Stimulated activated CD8-positive, alpha-beta memory T cell treated with anti-CD3 and anti-CD28 coated beads, Interleukin-15, amount 100 ng/mL, for 1 hour (primary cell): ENCODE results near the gene GALNT2.

Experiments used
- DNase-seq: peaks from one replicate; pipeline ENCODE4 v3.0.0-alpha.2; 2020; ENCODE audit warnings: low read depth

The GALNT2 gene

DNA sequence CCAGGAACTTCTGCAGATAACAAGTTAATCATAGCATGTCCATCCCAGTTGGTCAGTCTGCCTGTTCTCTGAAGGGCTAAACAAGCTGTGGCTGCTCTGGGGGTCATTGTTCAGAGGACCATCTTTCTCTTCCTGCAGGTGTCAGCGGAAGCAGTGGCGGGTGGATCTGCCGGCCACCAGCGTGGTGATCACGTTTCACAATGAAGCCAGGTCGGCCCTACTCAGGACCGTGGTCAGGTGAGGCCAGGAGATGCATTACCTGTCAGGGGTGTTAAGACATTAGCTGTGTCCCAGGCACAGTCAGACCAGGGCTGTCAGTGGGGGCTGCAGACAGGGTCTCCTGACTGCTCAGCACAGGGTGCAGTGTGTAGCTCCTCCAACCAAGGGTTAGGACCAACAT, 168.8 kb downstream of the GALNT2 start:
- DNase-seq: no peak

DNA sequence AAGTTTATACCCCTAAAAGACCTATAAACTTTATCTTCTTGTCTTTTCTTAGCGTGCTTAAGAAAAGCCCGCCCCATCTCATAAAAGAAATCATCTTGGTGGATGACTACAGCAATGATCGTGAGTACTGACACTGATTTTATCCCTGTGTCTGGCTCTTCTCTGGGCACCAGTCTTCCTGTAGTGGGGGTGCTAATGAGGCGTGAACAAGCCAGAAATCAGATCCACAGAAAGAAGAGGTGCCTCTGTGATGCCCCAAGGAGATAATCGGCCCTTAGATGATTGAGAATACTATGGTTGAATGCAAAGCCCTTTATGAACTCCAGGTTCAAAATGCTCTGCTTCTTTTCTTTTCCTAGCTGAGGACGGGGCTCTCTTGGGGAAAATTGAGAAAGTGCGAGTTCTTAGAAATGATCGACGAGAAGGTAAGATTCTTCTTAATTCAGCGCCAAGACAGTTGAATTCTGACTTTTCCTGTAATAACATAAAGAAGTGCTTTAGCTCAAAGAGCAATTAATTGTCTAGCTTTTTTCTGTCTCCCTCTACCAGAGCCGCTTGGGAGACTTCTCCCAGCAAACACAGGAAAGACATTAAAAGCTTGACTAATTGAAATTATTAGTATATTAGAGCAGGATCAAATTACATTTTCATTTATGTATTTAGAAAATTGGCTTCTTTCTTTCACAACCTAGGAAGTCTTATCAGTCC, 169.4 kb downstream of the GALNT2 start:
- no peak for DNase-seq

DNA sequence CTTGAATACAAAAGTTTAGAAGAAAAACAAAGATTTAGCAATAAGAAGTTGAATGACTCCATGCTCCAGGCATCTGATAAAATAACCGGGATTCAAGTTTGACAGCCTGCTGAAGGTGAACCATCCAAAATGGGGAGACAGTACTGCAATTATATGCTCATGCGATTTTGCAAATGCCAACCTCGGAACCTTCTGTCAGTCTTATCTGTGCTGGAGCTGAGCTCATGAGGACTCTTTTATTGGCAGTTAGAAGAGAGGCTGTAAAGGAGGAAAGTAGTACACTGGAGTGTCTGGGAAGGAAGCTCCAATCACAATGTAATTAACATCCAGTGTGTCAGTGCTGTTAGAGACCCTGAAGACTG, 170.0 kb downstream of the GALNT2 start:
- DNase-seq: no peak

DNA sequence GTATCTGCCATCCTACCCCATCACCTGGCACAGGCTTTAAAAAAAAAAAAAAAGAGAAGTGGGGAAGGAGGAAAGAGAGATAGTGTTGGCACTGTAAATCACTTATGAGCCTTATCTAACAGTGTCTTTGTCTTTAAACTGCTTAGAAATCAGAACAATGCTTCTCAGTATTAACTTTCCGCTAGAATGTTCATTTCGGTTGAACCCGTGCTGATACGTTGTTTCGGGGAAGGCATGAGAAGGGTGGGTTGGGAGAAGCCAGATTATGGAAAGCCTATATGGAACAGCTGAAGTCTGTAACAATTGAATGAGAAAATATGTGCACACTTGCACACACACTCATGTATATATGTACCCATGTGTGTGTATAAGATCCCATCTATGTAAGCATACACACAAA, 170.8 kb downstream of the GALNT2 start:
- DNase-seq: no peak

DNA sequence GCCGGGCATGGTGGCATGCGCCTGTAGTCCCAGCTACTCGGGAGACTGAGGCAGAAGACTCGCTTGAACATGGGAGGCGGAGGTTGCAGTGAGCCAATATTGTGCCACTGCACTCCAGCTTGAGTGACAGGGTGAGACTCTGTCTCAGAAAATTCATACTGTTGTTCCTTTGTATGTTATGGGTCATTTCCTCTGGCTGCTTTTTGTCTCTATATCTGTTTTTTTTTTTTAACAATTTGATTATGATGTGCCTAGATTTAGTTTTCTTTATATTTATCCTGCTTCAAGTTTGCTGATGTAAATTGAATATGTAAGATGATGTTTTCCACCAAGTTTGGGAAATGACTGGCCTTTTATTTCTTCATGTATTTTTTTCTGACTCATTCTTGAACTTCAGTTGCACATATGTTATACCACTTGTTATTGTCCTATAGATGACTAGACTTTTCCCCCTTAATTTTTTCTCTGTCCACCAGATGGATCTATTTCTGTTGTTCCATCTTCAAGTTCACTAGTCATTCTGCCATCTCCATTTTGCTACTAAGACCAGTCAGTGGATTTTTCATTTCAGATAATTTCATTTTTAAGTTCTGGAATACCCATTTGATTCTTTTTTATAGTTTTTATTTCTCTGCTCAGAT, 173.5 kb downstream of the GALNT2 start:
- no peak for DNase-seq

DNA sequence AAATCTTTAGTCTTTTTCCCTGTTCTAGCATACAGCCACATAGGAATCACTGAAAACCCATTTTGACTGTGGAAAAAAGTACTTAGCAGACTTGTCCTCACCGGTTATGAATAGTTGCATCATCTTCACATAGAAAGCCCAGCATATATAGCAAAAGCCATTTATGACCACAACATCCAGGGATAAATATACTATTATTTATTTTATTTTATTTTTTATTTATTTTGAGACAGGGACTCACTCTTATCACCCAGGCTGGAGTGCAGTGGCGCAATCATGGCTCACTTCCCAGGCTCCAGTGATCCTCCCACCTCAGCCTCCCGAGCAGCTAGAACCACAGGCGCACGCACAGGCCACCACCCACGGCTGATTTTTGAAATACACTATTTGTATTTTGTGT, 175.3 kb downstream of the GALNT2 start:
- DNase-seq: no peak

DNA sequence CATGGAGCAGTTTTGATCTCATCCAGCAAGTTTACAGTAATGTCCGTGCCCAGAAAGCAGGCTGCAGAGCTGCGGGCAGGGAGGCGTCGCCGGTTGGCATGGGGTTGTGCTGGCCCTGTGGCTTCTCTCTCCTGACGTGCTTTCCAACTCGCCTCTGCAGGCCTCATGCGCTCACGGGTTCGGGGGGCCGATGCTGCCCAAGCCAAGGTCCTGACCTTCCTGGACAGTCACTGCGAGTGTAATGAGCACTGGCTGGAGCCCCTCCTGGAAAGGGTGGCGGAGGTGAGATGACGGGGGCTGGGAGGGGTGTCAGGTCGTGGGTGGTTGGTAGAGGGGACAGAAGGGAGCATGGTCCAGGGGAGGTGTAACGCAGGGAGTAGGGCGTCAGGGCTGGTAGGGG, 176.1 kb downstream of the GALNT2 start:
- DNase-seq: no peak

- DNase-seq: no peak
Measured at GRCh38 chr1:230243583-230244353, 176.7 kb downstream of the GALNT2 start.

DNA sequence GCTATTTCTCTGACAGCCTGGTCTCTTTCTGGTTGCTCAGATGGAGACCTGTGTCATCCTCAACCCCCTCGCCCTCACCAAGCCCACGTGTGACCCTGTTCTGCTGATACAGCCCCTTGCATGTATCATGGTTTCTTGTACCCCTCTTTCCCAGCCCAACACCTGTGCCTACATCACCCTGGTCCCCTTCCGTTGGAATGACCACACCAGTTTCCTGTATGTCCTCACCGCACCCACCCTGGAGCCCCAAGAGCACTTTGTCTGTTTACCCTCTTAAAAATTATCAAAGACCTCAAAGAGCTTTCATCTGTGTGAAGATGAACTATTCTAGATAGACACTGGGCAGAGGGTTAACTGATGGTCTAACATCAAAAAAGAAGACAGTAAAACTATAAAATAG, 179.5 kb downstream of the GALNT2 start:
- DNase-seq: no peak

- no peak for DNase-seq
Measured at GRCh38 chr1:230248016-230248888, 181.2 kb downstream of the GALNT2 start.

- DNase-seq: no peak
Measured at GRCh38 chr1:230248889-230249270, 181.8 kb downstream of the GALNT2 start.

GRCh38 chr1:230249695-230250480, 182.8 kb downstream of the GALNT2 start:
- DNase-seq: no peak

DNA sequence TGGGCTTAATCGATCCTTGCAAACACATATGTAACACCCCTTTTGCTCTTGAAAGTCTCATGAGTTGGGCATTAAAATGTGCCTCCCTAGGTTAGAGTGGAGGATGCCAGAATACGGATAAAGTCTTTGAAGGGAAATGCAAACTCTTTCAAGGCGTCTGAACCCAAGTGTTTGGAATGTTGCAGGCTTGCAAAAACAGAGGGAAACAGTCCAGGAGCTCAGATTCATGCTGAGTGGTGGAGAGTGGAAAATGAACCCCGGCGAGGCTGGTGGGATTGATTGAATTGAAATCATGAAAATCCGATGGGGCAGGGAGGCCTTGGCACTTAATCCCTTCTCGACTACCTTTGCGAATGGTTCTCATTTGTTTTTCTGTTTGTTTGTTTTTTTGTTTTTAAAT, 183.6 kb downstream of the GALNT2 start:
- DNase-seq: no peak

DNA sequence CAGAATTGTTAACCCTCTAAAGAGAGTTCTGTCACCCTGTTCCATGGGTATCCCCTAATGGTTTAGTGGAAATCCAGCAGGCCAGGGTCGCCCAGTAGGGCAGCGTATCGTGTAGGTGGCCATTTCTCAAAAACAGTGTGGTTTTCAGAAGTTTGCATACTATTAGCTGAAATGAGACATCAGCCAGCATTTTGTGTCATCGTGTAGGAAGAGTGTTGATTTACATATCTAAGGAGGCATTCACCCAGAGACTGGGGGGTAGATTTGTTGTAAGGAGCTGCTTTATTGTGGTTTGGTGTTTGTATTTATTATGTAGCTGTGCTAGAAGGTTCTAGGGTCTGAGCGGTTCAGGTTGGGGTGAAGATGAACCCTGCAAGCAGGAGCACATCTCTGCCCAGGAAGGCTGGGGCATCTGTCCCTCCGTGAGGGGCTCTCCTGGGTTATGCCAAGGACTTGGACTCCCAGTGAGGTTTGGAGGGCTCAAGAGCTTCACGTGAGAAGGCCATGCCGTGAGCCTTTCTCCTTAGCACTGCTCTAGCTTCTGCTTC, 184.7 kb downstream of the GALNT2 start:
- DNase-seq: no peak

DNA sequence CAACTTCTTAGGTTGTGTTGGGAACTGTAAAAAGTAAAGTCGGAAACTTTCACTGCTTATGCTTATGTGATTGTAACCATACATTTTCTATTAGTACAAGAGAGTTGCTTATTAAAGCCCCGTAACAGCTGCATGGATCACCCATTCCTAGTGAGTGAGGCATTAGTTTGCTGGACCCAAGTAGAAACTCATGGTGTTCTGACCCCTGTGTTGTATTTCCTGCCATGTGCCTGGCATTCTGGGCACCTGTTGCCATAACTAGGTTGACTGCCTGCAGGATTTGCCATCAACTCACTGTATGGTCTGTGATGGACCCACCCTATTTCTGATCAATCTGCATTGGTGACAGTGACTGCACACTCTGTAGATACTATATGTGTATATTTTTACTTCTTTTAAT, 186.1 kb downstream of the GALNT2 start:
- DNase-seq: no peak

- no peak for DNase-seq
Measured at GRCh38 chr1:230254265-230254664, 187.2 kb downstream of the GALNT2 start.

GRCh38 chr1:230255116-230255515, 188.1 kb downstream of the GALNT2 start:
- DNase-seq: no peak

DNA sequence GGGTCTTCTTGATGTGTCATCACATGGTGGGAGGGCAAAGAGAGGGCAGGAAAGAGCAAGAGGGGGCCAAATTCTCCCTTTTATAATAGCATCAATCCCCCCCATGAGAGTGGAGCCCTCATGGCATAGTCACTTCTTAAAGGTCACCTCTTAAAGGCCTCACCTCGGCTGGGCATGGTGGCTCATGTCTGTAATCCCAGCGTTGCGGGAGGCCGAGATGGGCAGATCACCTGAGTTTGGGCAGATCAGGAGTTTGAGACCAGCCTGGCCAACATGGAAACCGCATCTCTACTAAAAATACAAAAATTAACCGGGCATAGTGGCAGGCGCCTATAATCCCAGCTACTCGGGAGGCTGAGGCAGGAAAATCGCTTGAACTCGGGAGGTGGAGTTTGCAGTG, 189.0 kb downstream of the GALNT2 start:
- DNase-seq: no peak

DNA sequence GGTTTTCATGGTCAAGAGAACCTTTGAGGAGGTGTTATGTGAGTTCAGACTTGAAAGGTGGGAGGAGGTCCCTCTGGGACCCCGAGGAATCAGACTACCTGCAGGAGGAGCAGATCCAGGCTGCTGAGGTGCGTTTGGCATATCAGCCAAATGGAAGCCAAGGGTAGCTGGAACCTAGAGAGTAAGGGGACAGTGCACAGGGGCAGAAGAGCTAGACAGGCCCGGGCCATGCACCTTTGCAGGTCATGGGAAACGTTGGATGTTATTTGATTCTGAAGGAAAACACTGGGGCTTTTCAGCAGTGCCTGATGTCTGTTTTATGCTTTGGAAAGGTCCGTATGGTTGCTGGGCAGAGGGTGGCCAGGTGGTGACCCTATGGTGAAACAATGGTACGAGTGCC, 189.9 kb downstream of the GALNT2 start:
- DNase-seq: no peak

- DNase-seq: no peak
Measured at GRCh38 chr1:230259621-230260020, 192.6 kb downstream of the GALNT2 start.

- DNase-seq: no peak
Measured at GRCh38 chr1:230260831-230261230, 193.8 kb downstream of the GALNT2 start.
